NCI-H748 treated with DMSO at 0.1 percent for 48 hours (cell line): ENCODE measurements around the gene ARHGEF10L.

Source experiments
- DNase-seq: peaks from one replicate; lab custom pipeline; 2025; lab: John Stamatoyannopoulos, UW

The ARHGEF10L gene

GRCh38 chr1:17523321-17524041 is 16.0 kb upstream of the ARHGEF10L start:
- no peak for DNase-seq

DNA sequence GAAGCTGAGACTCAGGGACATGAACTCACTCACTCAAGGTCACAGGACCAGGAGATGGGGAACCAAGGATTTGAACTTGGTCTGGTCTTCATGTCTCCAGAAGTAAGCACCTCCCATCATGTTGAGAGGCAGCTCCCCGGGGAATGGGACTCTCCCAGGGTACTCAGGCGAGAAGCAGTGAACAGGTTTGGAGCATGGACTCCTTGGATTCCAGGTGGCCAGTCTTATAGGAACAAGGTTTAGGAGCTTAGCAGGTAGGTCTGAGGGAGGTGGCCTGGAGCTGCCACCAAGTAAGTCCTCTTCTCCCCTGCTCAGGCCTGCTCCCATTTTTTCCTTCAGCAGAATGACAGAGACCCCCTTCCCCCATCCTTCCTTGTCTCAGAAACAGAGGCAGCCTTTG is 14.9 kb upstream of the ARHGEF10L start:
- DNase-seq, result no peak

GRCh38 chr1:17525996-17526686 is 13.4 kb upstream of the ARHGEF10L start:
- DNase-seq, result no peak

GRCh38 chr1:17527036-17527914 is 12.2 kb upstream of the ARHGEF10L start:
- DNase-seq, result no peak

GRCh38 chr1:17529381-17529780 is 10.1 kb upstream of the ARHGEF10L start:
- DNase-seq, result no peak

DNA sequence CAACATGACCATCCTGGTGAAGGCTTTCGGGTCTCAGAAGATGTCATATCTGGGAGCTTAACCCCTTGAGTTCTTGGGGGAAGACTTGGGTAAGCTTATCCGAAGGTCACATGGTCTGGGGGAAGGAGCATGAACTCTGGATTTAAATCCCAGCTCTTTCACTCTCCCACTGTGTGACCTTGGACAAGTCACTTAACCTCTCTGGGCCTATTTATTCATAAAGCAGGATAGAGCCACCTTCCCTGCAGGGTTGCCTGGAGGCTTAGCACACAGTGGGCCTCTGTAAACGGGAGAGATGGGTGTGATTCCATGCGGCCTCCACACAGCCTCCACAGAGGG is 8.2 kb upstream of the ARHGEF10L start:
- no peak for DNase-seq

DNA sequence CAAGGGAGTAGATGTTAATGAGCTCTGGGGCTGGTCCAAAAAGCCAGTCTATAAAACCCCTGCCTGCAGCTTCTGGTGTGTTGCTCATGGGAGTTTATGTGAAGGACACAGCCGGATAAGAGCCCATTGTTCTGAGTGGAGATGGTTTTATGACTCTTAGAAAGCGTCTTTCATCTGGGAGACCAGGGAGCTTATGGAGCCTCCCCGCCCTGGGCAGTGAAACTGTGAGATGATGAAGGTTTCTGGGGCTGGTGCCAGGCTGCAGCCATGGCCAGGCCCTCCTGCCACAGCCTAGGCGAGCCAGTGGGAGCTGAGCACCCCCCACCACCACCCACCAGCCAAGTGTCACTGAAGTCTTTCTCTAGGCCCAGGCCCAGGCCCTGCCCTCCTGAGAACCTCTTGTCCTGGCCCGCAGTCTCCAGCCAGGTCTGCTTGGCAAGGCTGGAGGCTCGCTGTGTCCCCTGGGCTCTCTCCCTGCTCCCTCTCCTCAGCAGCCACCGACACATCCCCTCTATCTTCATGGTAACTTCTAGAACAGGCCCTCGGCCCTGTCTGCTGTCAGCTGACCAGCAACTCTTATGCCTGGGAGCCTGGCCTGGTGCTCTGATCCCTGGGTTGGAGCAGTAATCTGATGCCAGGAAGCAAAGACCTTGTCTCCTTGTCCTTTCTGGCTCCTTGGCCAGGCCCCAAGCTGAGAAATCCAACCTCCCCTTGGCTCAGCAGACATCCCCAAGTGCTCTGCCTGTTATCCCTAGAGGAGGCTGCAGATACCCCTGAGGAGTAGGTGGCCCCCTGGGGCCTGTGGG is 7.6 kb upstream of the ARHGEF10L start:
- DNase-seq, result no peak

- DNase-seq, result no peak
These were observed 6.3 kb upstream of the ARHGEF10L start for GRCh38 chr1:17533201-17533600.

GRCh38 chr1:17535300-17535936 is 4.1 kb upstream of the ARHGEF10L start:
- no peak for DNase-seq

- no peak for DNase-seq
These were observed 1.5 kb upstream of the ARHGEF10L start for GRCh38 chr1:17538010-17538409.

GRCh38 chr1:17538428-17539117 is 925 bp upstream of the ARHGEF10L start:
- no peak for DNase-seq

- DNase-seq, result no peak
These were observed 401 bp upstream of the ARHGEF10L start for GRCh38 chr1:17539118-17539476.

DNA sequence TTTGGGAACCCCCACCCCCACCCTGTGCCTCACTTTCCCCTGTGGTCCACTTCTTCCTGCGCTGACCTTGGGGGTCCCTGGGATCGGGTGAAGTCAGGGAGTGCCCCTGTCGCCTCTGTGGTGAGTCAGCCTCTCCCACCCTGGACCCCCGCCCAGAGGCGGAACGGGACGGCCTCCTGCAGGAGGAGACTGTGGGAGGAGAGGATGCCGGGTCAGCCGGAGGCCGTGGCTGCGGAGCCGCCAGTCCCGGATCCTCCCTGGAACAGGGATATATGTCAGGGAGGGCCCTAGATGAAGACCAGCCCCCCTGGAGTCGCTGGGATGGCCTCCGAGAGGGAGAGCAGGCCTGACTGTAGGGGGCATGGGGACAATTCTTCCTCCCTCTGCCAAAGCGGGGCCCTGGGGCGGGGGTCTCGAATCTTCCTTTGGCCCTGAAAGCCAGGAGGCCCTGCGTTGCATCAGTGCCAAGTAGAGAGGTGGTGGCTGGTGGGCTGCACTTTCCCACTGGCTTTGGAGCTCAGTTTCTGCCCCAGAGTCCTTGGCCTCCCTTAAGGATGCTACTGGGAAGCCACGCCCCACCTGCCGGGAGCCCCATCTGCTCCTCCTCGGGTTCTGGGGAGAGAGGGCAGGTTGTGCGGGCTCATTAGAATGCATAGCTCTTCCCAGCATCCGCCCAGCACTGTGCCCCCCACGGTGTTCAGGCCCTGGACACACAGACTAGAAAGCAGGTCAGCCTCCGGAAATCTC is 930 bp downstream of the ARHGEF10L start:
- no peak for DNase-seq

GRCh38 chr1:17542645-17543044 is 3.1 kb downstream of the ARHGEF10L start:
- DNase-seq, result no peak

GRCh38 chr1:17544776-17545350 is 5.4 kb downstream of the ARHGEF10L start:
- DNase-seq, result no peak

- no peak for DNase-seq
These were observed 5.9 kb downstream of the ARHGEF10L start for GRCh38 chr1:17545356-17545755.

- DNase-seq, result no peak
These were observed 7.6 kb downstream of the ARHGEF10L start for GRCh38 chr1:17546946-17547670.

DNA sequence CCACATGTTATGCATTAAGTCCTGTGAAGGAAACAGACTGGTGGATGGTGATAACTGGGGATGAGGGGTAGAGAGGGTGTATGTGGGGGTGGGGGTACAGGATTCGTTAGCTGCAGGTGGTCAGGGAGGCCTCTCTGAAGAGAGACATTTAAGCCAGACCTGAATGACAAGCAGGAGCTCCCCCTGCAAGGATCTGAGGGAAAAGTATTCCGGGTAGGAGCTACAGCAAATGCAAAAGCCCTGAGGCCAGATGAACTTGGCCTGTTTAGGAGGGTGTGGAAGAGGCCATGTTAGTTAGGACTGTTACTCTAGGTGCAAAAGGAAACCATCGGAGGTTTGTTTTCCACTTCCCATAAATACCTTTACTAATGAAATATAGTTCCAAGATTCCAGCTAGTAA is 9.9 kb downstream of the ARHGEF10L start:
- DNase-seq, result no peak
